Erythroblast (primary cell): ENCODE measurements around the gene PRKCI.

Source experiments
- GATA1 ChIP-seq: IDR thresholded peaks from 2 replicates; pipeline ENCODE4 v1.6.1; 2011; ENCODE audit warnings: low read depth, mild to moderate bottlenecking, control low read depth, low read length, moderate library complexity
- POLR2A ChIP-seq: IDR thresholded peaks from 2 replicates; pipeline ENCODE4 v1.6.1; 2011; ENCODE audit warnings: mild to moderate bottlenecking, low read length

GRCh38 chr3:170324962-170325361, 102.7 kb downstream of the PRKCI start:
- no peak for TF ChIP-seq POLR2A
- TF ChIP-seq GATA1, result no peak
